ENCODE data around the gene TEX29.

TEX29 gene

GRCh38 chr13:111319998-111320911 is at the start of gene TEX29:
Gene TEX29 (plus strand): TSS chr13:111320642. CDS start chr13:111320891, 249 bp downstream.
- Mint-ChIP-seq H3K27ac (no peak within 1 kb of the TSS), H3K27me3 (no peaks in the 10 kb centered on the region), H3K4me3 (no peak within 1 kb of the TSS), H3K9me3 (no peaks in the 10 kb centered on the region), H3K4me1 (peaks cover 5% of the 10 kb centered on the region), H3K36me3 (peaks cover 2% of the 10 kb centered on the region)

GRCh38 chr13:111270765-111271698 is 49.4 kb upstream of the TEX29 start:
- Mint-ChIP-seq H3K27me3 (no peaks in the 10 kb centered on the region), H3K4me1 (peaks cover 12% of the 10 kb centered on the region), H3K4me3 (no peak overlapping the region), H3K9me3 (no peaks in the 10 kb centered on the region), H3K27ac (no peak overlapping the region), H3K36me3 (peaks cover 3% of the 10 kb centered on the region)

- peaks cover 9% of the 10 kb centered on the region for H3K4me1 Mint-ChIP-seq
- no peaks in the 10 kb centered on the region for H3K27me3 Mint-ChIP-seq
- H3K27ac Mint-ChIP-seq, result no peak overlapping the region
- peaks cover under 1% of the 10 kb centered on the region for H3K36me3 Mint-ChIP-seq
- H3K9me3 Mint-ChIP-seq, result no peaks in the 10 kb centered on the region
- H3K4me3 Mint-ChIP-seq, result no peak overlapping the region
Observed at GRCh38 chr13:111272117-111272516, 48.3 kb upstream of the TEX29 start.

- H3K9me3 Mint-ChIP-seq, result no peaks in the 10 kb centered on the region
- no peaks in the 10 kb centered on the region for H3K27me3 Mint-ChIP-seq
- H3K36me3 Mint-ChIP-seq, result peaks cover 7% of the 10 kb centered on the region
- peaks cover 6% of the 10 kb centered on the region for H3K4me1 Mint-ChIP-seq
- H3K27ac Mint-ChIP-seq, result no peak overlapping the region
- no peak overlapping the region for H3K4me3 Mint-ChIP-seq
Observed at GRCh38 chr13:111275382-111275781, 45.1 kb upstream of the TEX29 start.

DNA sequence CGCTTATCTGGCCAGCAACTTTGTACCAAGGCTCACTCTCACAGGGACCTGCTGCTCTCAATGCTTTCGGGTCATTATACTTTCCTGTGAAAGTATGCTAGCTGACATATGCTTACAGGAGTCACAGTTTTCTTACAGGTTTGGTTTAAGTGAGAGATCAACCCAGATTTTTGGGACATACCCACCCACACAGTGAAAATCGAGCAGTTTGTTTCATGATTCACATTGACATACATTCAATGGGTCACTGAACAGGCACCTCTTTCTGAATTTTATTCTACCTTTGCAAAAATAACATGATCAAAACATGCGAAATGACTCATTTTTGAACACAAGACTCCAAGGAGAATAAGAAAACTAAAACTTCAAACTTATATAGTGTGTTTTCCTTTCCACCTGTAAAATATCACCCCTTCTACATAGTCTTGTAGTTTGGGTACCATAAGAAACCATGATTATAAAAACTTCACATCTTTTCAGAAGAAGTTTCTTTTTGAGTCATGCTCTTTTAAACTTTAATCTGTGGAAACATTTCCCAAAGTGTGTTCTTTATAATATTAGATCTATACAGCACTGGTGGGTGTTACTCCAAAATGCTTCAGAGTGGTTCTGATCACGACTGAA is 44.3 kb upstream of the TEX29 start:
- Mint-ChIP-seq H3K9me3 (no peaks in the 10 kb centered on the region), H3K27ac (no peak overlapping the region), H3K36me3 (peaks cover 12% of the 10 kb centered on the region)

DNA sequence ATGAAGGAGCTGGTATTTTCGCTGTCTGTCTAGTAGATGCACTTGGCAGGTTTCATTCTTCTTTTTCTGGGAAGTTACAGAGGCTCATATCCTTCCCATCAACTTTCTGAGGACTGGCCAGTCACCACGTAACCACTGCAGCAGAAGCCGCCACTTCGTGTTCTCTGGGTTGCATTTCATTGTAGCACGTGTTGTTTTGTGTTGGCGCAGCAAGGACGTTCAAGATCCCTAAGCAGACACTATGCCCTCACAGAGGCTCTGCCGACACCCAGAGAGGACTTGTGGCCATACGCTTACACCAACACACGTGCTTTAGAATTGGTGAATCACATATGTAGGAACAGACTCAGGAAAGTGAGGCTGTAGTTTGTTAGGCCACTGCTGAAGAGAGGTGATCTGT is 42.2 kb upstream of the TEX29 start:
- H3K4me1 Mint-ChIP-seq, result peaks cover 5% of the 10 kb centered on the region
- H3K4me3 Mint-ChIP-seq, result no peak overlapping the region
- no peaks in the 10 kb centered on the region for H3K9me3 Mint-ChIP-seq
- no peak overlapping the region for H3K27ac Mint-ChIP-seq
- H3K27me3 Mint-ChIP-seq, result no peaks in the 10 kb centered on the region
- H3K36me3 Mint-ChIP-seq, result peaks cover 13% of the 10 kb centered on the region

More for the DNA sequence above, 44.3 kb upstream of the TEX29 start:
- no peaks in the 10 kb centered on the region for H3K27me3 Mint-ChIP-seq
- no peak overlapping the region for H3K4me3 Mint-ChIP-seq
- H3K4me1 Mint-ChIP-seq, result peaks cover 5% of the 10 kb centered on the region

DNA sequence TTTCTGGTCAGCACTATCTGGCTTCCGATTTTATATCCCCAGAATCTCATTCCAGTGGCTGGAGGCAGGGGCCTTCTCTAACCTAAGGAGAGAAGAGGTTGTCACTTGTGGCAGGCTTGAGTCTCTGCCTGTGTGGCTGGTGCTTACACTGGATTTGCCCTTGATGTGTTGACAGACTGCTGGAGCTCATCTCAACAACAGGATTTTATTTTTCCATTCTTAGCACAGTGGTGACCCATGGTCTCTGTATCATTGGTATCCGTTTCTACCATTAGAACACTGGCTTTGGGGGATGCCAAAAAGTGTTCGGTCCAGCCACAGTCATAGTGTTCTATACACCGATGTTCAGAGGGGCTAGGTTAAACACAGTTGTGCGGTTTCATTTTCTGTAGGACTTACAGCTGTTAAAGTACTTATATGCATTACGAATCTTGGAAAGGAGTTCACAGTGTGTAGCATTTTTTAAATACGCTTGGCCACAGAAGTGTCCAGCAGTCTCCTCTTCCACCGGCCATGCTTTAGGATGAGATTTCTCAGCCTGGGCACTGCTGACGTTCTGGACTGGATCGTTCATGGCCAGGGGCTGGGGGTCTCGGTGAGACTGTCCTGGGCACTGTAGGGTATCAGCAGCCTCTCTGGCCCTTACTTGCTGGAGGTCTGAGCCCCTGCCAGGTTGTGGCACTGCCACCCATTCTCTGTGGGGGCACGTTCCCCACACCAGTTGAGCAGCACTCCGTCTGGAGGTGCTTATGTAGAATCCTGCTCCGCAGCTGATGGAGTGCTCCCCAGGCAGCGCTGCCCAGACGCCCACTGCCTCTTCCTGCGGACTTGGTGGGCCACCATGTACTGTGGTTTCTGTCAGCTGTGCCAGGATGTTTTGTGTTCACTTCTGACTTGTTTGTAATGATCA is 41.4 kb upstream of the TEX29 start:
- no peaks in the 10 kb centered on the region for H3K9me3 Mint-ChIP-seq
- H3K27ac Mint-ChIP-seq, result no peak overlapping the region
- peaks cover 19% of the 10 kb centered on the region for H3K36me3 Mint-ChIP-seq
- H3K4me3 Mint-ChIP-seq, result no peak overlapping the region
- peaks cover 5% of the 10 kb centered on the region for H3K4me1 Mint-ChIP-seq
- no peaks in the 10 kb centered on the region for H3K27me3 Mint-ChIP-seq

GRCh38 chr13:111280226-111280625 is 40.2 kb upstream of the TEX29 start:
- peaks cover 22% of the 10 kb centered on the region for H3K36me3 Mint-ChIP-seq
- no peaks in the 10 kb centered on the region for H3K27me3 Mint-ChIP-seq
- peaks cover 5% of the 10 kb centered on the region for H3K4me1 Mint-ChIP-seq
- no peak overlapping the region for H3K27ac Mint-ChIP-seq
- H3K4me3 Mint-ChIP-seq, result no peak overlapping the region
- no peaks in the 10 kb centered on the region for H3K9me3 Mint-ChIP-seq

- H3K4me3 Mint-ChIP-seq, result no peak overlapping the region
- peaks cover 25% of the 10 kb centered on the region for H3K36me3 Mint-ChIP-seq
- no peak overlapping the region for H3K27ac Mint-ChIP-seq
- no peaks in the 10 kb centered on the region for H3K9me3 Mint-ChIP-seq
- no peaks in the 10 kb centered on the region for H3K27me3 Mint-ChIP-seq
- peaks cover 2% of the 10 kb centered on the region for H3K4me1 Mint-ChIP-seq
Observed at GRCh38 chr13:111280681-111281585, 39.5 kb upstream of the TEX29 start.

DNA sequence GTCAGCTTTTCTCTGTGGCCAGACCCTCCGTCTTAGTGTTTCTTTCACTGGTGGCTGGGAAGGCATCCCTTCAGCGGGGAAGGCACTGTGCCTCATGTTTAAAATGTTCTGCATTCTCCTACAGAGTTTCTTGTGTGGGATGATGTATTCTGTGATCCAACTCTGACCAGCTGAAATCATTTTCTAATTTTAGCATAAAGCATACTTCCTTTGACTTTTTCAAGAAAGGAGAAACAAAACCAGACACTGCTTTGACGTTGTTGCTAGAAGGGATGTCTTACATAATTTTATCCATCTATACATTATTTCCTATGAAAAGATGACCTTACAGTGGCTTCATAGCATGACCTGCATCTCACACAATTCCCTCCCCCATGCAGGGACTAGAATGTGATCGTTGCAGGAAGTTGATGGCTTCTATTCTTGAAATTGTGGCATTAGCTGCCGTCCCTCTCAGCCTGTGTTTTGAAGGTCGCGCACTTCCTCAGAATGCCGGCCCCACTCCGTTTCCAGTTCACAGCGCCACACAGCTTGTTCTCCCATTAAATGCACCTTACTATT is 38.6 kb upstream of the TEX29 start:
- no peaks in the 10 kb centered on the region for H3K27me3 Mint-ChIP-seq
- H3K4me1 Mint-ChIP-seq, result no peaks in the 10 kb centered on the region
- H3K4me3 Mint-ChIP-seq, result no peak overlapping the region
- no peaks in the 10 kb centered on the region for H3K9me3 Mint-ChIP-seq
- no peak overlapping the region for H3K27ac Mint-ChIP-seq
- peaks cover 28% of the 10 kb centered on the region for H3K36me3 Mint-ChIP-seq

DNA sequence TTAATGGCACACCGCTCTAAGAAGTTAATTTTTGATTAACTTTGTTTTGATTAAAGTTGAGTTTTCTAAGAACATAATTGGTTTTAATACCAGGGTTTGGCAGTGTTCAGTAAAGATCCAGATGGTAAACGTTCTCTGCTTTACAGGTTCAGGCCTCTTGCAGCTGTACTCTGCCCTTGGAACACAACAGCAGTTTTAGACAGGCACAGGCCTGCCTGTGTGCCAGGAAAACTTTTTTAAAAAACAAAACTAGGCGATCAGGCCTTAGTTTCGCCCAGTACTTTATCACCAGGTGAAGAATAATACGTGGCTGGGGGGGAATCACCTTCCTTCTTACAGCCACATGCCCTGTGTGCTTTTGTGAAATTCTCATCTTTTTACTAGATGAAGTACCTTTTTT is 38.0 kb upstream of the TEX29 start:
- Mint-ChIP-seq H3K36me3 (peaks cover 32% of the 10 kb centered on the region), H3K9me3 (no peaks in the 10 kb centered on the region), H3K4me3 (no peak overlapping the region), H3K27me3 (no peaks in the 10 kb centered on the region), H3K27ac (no peak overlapping the region), H3K4me1 (no peaks in the 10 kb centered on the region)

DNA sequence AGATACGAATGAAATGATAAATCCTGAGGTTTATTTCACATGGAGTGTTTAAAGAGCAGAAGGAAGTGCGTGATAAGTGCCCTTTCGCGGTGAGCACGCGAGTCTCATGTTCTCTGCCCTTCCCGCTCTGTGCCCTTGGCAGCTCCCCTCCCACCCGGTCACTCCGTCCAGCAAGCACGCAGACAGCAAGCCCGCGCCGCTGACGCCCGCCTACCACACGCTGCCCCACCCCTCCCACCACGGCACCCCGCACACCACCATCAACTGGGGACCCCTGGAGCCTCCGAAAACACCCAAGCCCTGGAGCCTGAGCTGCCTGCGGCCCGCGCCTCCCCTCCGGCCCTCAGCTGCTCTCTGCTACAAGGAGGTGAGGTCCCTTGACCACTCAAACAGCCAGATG is 37.4 kb upstream of the TEX29 start:
- Mint-ChIP-seq H3K4me1 (no peaks in the 10 kb centered on the region), H3K27ac (no peak overlapping the region), H3K36me3 (peaks cover 28% of the 10 kb centered on the region), H3K4me3 (no peak overlapping the region), H3K9me3 (no peaks in the 10 kb centered on the region), H3K27me3 (no peaks in the 10 kb centered on the region)

- no peak overlapping the region for H3K27ac Mint-ChIP-seq
- peaks cover 27% of the 10 kb centered on the region for H3K36me3 Mint-ChIP-seq
- no peak overlapping the region for H3K4me3 Mint-ChIP-seq
- H3K4me1 Mint-ChIP-seq, result no peaks in the 10 kb centered on the region
- H3K27me3 Mint-ChIP-seq, result no peaks in the 10 kb centered on the region
- no peaks in the 10 kb centered on the region for H3K9me3 Mint-ChIP-seq
Observed at GRCh38 chr13:111283457-111283856, 37.0 kb upstream of the TEX29 start.

- Mint-ChIP-seq H3K36me3 (peaks cover 27% of the 10 kb centered on the region), H3K27ac (no peak overlapping the region), H3K9me3 (no peaks in the 10 kb centered on the region), H3K27me3 (no peaks in the 10 kb centered on the region), H3K4me1 (no peaks in the 10 kb centered on the region), H3K4me3 (no peak overlapping the region)
Observed at GRCh38 chr13:111283991-111284390, 36.5 kb upstream of the TEX29 start.
